ENCODE measurements around the gene CEMIP2.
A peak's percentile ranks its signal among the peaks of the same experiment; 100 is the strongest.
"Not testable (repeated sequence)": the region's sequence is repeated elsewhere in the genome, so short reads cannot be mapped to it uniquely, and the experiment has no call there.

CEMIP2 gene

DNA sequence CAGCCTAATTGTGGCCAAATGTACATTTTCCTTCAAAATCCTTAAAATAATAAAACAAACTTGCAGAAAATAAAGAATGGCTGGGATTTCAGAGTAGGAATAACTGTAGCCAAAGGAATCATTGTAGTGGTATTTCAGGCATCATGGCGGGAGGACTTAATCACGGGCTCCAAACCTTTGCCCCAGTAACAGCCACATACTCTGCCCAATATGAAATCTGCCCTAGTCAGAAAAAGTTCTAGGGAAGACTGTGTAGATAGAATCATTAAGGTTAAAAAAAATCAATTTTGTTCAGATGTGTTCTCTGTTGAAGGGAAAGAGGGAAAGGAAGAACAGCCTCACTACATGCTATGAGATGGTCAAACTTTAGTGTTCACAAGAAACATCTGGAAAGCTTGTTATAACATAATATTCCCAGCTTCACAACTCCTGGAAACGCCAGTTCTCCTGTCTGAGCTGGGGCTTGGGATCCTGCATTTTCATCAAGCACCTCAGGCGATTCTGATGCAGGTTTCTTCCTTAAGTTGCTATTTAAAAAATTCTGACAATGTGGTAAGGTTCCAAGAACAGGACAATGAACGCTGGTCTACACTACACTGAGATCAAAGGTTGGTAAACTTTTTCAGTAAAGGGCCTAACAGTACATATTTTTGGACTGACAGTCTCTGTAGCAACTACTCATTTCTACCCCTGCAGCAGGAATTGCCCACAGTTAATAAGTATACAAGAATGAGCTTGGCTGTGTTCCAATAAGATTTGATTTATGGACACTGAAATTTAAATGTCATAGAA is 87.9 kb downstream of the CEMIP2 start:
- peak; percentile 38 to 42 for DNase-seq (ENCODE audit: low read depth in 2 of 2)

- DNase-seq (ENCODE audit: low read depth in 2 of 2) = no peak
Observed at GRCh38 chr9:71678999-71679398, 89.3 kb downstream of the CEMIP2 start.

- no peak for DNase-seq (ENCODE audit: low read depth in 2 of 2)
Observed at GRCh38 chr9:71677209-71677608, 91.1 kb downstream of the CEMIP2 start.

GRCh38 chr9:71676460-71676859 is 91.9 kb downstream of the CEMIP2 start:
- no peak for DNase-seq (ENCODE audit: low read depth in 2 of 2)

- DNase-seq (ENCODE audit: low read depth in 2 of 2) = no peak
Observed at GRCh38 chr9:71675857-71676165, 92.5 kb downstream of the CEMIP2 start.

- DNase-seq (ENCODE audit: low read depth in 2 of 2) = no peak
Observed at GRCh38 chr9:71675105-71675856, 93.0 kb downstream of the CEMIP2 start.

- no peak for DNase-seq (ENCODE audit: low read depth in 2 of 2)
Observed at GRCh38 chr9:71672573-71672972, 95.7 kb downstream of the CEMIP2 start.

DNA sequence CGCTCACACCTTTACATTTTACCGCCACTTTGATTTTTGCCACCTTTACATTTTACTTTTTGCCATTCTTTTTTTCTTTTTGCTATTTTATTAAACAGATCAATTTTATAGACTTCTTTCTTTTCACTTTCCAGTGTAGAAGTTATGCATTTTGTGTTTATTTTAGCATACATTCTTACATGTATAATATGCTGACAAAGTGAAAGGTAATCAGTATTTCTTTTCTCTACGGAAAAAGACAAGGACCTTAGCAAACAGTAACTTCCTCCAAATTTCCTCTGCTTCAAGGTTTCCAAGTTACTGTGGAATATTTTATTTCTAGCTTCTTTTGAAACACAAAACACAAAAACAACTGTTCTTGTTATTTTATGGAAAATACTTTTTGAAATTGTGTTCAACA is 97.0 kb downstream of the CEMIP2 start:
- DNase-seq (ENCODE audit: low read depth in 2 of 2) = no peak

DNA sequence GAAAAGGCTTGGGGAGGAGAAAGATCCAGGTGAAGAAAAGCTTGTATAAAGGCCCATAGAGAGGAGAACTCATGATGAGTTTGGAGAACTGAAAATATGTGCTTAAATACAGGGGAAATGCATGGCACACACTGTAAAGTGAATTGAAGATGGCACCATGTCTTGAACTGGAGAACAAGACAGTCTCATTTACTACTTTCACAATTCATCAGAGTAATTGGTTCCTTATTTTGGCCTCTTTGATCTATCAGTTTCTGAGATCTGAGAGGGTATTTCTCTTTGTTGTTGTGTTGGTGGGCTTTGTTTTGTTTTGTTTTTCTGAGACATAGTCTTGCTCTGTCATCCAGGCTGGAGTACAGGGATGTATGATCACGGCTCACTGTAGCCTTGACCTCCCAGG is 98.2 kb downstream of the CEMIP2 start:
- DNase-seq (ENCODE audit: low read depth in 2 of 2) = no peak

- DNase-seq (ENCODE audit: low read depth in 2 of 2) = no peak
Observed at GRCh38 chr9:71669284-71669995, 98.9 kb downstream of the CEMIP2 start.

DNA sequence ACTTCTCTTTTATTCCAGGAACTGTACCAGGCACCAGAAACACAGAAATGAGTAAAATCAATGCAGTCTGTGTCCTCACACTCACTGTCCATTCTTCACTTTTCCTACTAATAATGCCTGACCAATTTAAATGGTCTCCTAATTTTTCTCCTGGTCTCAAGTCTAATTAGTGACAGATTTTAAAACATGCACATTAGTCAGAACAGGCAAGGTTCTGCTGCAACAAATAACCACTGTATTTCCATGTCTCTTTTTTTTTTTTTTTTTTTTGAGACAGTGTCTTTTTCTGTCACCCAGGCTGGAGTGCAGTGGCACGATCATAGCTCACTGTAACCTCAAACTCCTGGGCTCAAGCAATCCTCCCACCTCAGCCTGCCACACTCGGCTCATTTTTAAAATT is 99.6 kb downstream of the CEMIP2 start:
- no peak for DNase-seq (ENCODE audit: low read depth in 2 of 2)

- no peak for DNase-seq (ENCODE audit: low read depth in 2 of 2)
Observed at GRCh38 chr9:71665247-71665646, 103.1 kb downstream of the CEMIP2 start.

DNA sequence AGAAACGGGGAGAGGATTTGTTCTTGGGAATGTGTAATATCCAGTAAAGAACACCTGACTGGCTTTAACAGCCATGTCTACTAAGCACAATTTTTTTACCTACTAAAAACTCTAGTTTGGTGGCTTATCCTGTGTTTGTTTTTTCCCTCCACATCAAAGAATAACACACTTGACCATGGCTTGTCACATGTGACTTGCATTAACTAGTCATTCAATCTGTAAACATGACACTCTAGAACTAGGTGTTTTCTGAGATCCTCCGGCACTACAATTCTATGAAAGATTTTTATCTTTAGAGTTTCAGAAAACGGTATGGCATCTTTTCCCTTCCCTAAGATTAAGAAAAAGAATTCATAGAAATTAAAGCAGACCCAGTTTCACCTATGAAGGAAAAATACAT is 103.7 kb downstream of the CEMIP2 start:
- no peak for DNase-seq (ENCODE audit: low read depth in 2 of 2)

DNA sequence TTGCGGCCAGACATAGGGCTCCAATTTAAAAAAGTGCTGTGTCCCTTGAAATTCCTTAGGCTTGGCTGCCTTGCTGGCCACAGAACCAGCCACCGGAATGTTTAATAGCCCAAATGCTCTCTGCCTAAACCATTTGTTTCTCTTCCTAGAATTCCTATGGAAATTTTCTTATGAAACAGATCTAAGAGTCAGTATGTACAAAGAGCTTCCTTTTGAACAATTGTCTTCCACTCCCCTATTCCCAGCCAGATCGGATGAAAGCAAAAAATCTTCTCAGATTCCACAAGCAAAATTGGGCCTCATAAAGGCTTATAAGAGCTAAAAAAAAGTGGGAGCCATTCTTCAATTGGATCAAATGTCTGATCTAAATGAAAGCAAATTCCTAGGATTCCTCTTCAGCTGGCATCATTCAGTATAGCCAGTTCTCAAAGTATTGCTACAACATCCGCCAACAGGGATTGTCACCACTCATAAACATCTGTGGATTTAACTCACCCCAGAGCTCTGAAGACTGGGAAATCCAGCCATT is 104.3 kb downstream of the CEMIP2 start:
- DNase-seq (ENCODE audit: low read depth in 2 of 2) = no peak

GRCh38 chr9:71663216-71663615 is 105.1 kb downstream of the CEMIP2 start:
- DNase-seq (ENCODE audit: low read depth in 2 of 2) = no peak

DNA sequence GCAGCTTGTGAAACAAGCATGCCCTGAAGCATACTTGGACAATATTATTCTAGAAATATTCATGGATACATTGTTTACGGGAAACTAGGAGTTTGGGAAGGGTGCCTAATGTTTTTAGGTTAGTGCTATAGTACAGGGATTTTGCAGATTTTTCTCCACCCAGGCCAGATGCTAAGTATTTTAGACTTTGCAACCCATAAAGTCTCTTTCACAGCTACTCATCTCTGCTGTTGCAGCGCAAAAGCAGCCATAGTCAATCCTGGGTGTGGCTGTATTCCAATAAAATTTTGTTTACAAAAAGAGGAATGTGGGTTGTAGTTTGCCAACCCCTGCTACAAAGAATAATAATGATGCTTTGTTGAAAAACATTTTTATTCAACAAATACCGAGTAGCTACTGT is 106.2 kb downstream of the CEMIP2 start:
- DNase-seq (ENCODE audit: low read depth in 2 of 2) = no peak

GRCh38 chr9:71657276-71657675 is 111.0 kb downstream of the CEMIP2 start:
- DNase-seq (ENCODE audit: low read depth in 2 of 2) = not testable (repeated sequence)

GRCh38 chr9:71656496-71656895 is 111.8 kb downstream of the CEMIP2 start:
- DNase-seq (ENCODE audit: low read depth in 2 of 2) = no peak

DNA sequence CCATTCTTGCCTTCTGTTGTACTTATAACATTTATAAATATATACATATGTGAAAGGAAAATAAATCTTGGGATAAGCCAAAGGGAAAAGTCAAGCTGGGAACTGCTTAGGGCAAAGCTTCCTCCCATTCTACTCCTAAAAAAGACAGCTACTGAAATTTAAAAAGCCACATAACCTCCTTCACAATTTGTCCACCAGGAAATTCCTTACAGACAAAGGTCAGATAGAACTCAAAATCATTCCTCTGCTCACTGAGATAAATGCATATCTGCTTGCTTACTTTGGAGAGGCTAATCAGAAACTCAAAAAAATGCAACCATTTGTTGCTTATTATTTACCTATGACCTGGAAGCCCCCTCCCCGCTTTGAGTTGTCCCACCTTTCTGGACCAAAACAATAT is 112.5 kb downstream of the CEMIP2 start:
- no peak for DNase-seq (ENCODE audit: low read depth in 2 of 2)

DNA sequence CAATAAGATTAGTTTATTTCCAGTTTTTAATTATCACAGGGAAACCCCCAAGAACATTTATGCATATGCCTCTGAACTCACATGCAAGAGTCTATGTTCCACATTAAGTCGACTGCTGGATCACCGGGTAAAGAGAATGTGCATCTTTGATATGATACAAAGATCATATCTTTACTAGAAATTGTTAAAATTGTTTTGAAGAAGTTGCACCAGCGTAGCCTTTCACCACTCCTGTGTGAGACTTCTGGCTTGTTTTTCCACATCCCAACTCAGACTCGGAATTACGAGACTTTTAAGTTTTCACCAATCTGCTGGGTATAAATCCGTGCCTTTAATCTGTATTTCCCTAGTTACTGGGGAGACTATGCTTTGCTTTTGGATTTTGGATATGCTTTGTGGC is 113.2 kb downstream of the CEMIP2 start:
- DNase-seq (ENCODE audit: low read depth in 2 of 2) = no peak

- DNase-seq (ENCODE audit: low read depth in 2 of 2) = no peak
Observed at GRCh38 chr9:71652480-71652879, 115.8 kb downstream of the CEMIP2 start.

- DNase-seq (ENCODE audit: low read depth in 2 of 2) = no peak
Observed at GRCh38 chr9:71648453-71648852, 119.9 kb downstream of the CEMIP2 start.

Measured in fibroblast of skin of left quadriceps (primary cell).